RWPE2 (cell line): Measurements from ENCODE around the gene SULT1B1.

Experiments
- ATAC-seq: fragments of 200-7000 bp; cut with Tn5 transposase; 3 replicates; pipeline ENCODE4 v1.9.1; 2021; ENCODE audit warnings: low read depth
- DNase-seq: peaks from one replicate; pipeline ENCODE4 v3.0.0-alpha.2; 2020; ENCODE audit warnings: low spot score
- H3K27ac ChIP-seq: fragments of 450-650 bp; 2 replicates; pipeline ENCODE4 v1.5.1; 2017; ENCODE audit warnings: mild to moderate bottlenecking; ENCODE audit not compliant: poor library complexity, severe bottlenecking
- H3K27me3 ChIP-seq: fragments of 250-450 bp; sonication (Bioruptor Pico); 2 replicates; pipeline ENCODE4 v1.5.1; 2021; ENCODE audit warnings: mild to moderate bottlenecking, moderate library complexity; ENCODE audit not compliant: insufficient read depth, poor library complexity, severe bottlenecking
- H3K36me3 ChIP-seq: fragments of 250-450 bp; sonication (Bioruptor Pico); 2 replicates; pipeline ENCODE4 v1.5.1; 2020; ENCODE audit warnings: low read depth, mild to moderate bottlenecking, moderate library complexity
- H3K4me1 ChIP-seq: fragments of 250-450 bp; sonication (Bioruptor Pico); 2 replicates; pipeline ENCODE4 v1.5.1; 2021; ENCODE audit warnings: mild to moderate bottlenecking, moderate library complexity; ENCODE audit not compliant: insufficient read depth, poor library complexity, severe bottlenecking
- H3K4me3 ChIP-seq: fragments of 250-450 bp; sonication (Bioruptor Pico); 2 replicates; pipeline ENCODE4 v1.5.1; 2021; ENCODE audit warnings: mild to moderate bottlenecking, moderate library complexity; ENCODE audit not compliant: severe bottlenecking
- H3K9me3 ChIP-seq: fragments of 250-450 bp; sonication (Bioruptor Pico); 2 replicates; pipeline ENCODE4 v1.5.1; 2021; ENCODE audit warnings: mild to moderate bottlenecking, moderate library complexity; ENCODE audit not compliant: severe bottlenecking
- TF ChIP-seq, protein P1 (sequence below): fragments of 450-650 bp; IDR thresholded peaks from one replicate; pipeline ENCODE4 v1.5.1; 2017; ENCODE audit warnings: mild to moderate bottlenecking, moderate library complexity; ENCODE audit not compliant: poor library complexity, severe bottlenecking

The SULT1B1 gene

DNA sequence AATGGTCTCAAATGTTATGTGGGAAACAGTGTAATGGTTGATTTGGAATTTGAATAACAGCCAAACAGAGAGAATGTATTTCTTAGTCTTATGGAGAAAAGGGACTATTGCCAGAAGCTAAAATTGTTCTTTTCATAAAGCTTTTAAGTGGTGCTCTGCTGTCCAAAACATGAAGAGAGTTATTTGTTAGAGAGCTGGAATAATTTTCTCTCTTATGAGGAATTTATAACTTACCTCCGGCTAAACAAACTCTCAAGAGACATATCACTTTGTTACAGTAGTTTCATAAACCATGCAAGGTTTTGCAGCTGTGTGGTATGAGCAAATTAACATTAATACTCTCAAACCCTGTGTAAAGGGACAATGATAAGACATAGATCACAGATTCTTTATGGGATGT lies 28.6 kb downstream of the SULT1B1 start:
- Histone ChIP-seq H3K4me3 (no peak overlapping the region), H3K4me1 (peaks cover 33% of the 10 kb centered on the region), H3K27ac (no peak overlapping the region), H3K27me3 (no peaks in the 10 kb centered on the region), H3K9me3 (no peaks in the 10 kb centered on the region), H3K36me3 (no peaks in the 10 kb centered on the region)
- TF ChIP-seq, protein P1, sequence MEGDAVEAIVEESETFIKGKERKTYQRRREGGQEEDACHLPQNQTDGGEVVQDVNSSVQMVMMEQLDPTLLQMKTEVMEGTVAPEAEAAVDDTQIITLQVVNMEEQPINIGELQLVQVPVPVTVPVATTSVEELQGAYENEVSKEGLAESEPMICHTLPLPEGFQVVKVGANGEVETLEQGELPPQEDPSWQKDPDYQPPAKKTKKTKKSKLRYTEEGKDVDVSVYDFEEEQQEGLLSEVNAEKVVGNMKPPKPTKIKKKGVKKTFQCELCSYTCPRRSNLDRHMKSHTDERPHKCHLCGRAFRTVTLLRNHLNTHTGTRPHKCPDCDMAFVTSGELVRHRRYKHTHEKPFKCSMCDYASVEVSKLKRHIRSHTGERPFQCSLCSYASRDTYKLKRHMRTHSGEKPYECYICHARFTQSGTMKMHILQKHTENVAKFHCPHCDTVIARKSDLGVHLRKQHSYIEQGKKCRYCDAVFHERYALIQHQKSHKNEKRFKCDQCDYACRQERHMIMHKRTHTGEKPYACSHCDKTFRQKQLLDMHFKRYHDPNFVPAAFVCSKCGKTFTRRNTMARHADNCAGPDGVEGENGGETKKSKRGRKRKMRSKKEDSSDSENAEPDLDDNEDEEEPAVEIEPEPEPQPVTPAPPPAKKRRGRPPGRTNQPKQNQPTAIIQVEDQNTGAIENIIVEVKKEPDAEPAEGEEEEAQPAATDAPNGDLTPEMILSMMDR: no peak
- DNase-seq (no peak), ATAC-seq (no peak)

GRCh38 chr4:69731241-69731640 lies 29.2 kb downstream of the SULT1B1 start:
- no peak for DNase-seq
- no peak overlapping the region for H3K27ac ChIP-seq
- TF ChIP-seq, protein P1: no peak

GRCh38 chr4:69730002-69730401 lies 30.4 kb downstream of the SULT1B1 start:
- no peak for ATAC-seq
- H3K36me3 ChIP-seq: no peaks in the 10 kb centered on the region
- DNase-seq: no peak
- TF ChIP-seq, protein P1: no peak
- H3K4me1 ChIP-seq: peaks cover 42% of the 10 kb centered on the region
- H3K9me3 ChIP-seq: no peaks in the 10 kb centered on the region
- H3K27ac ChIP-seq: no peak overlapping the region
- no peaks in the 10 kb centered on the region for H3K27me3 ChIP-seq
- no peak overlapping the region for H3K4me3 ChIP-seq

More at GRCh38 chr4:69731241-69731640, 29.2 kb downstream of the SULT1B1 start:
- no peaks in the 10 kb centered on the region for H3K9me3 ChIP-seq
- no peak for ATAC-seq
- no peaks in the 10 kb centered on the region for H3K36me3 ChIP-seq
- no peak overlapping the region for H3K4me3 ChIP-seq
- H3K4me1 ChIP-seq: peaks cover 39% of the 10 kb centered on the region
- no peaks in the 10 kb centered on the region for H3K27me3 ChIP-seq

DNA sequence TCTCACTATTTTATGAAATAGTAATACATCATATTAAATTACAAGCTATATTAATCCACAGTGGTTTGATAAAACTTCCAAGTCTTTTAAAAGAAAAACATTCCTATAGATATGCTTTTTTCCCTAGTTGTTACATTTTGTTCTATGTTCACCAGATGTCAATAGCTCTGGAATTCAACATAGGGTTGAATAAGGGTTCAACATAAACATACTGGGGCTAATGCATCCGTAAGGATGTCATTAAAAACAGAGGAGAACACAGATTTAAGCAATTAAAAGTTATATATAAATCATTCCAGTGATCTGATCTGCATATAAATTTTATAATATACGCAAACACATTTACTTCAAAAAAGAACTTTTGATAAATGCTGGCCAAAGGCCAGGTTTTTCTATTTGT lies 32.5 kb downstream of the SULT1B1 start:
- H3K27me3 ChIP-seq: no peaks in the 10 kb centered on the region
- ATAC-seq (no peak), DNase-seq (no peak)
- H3K27ac ChIP-seq: peak overlapping the region; percentile 80
- no peak overlapping the region for H3K4me3 ChIP-seq
- H3K9me3 ChIP-seq: no peaks in the 10 kb centered on the region
- H3K4me1 ChIP-seq: peaks cover 34% of the 10 kb centered on the region
- TF ChIP-seq, protein P1: no peak
- H3K36me3 ChIP-seq: no peaks in the 10 kb centered on the region

- Histone ChIP-seq H3K9me3 (no peaks in the 10 kb centered on the region), H3K36me3 (no peaks in the 10 kb centered on the region), H3K4me3 (no peak overlapping the region), H3K27ac (peak overlapping the region; percentile 80), H3K27me3 (no peaks in the 10 kb centered on the region), H3K4me1 (peaks cover 34% of the 10 kb centered on the region)
- TF ChIP-seq, protein P1: no peak
- ATAC-seq (no peak), DNase-seq (no peak)
These were observed 33.0 kb downstream of the SULT1B1 start for GRCh38 chr4:69727426-69727825.
